ENCODE measurements around the gene MT1G. TPM values are rescaled to one million over a fixed set of nuclear protein-coding genes. Genes with fewer than 3 reads are reported as not detected.

Gene MT1G
- total RNA-seq, 2 experiments from 2014 or later, result 35.9 to 39.0 TPM

- DNase-seq, result no peak
- Mint-ChIP-seq H3K4me1 (ENCODE audit: low read depth) (peaks cover 23% of the 10 kb centered on the region), H3K9me3 (no peaks in the 10 kb centered on the region), H3K27ac (no peak overlapping the region), H3K36me3 (ENCODE audit: low read depth) (no peaks in the 10 kb centered on the region), H3K4me3 (no peak overlapping the region), H3K27me3 (peaks cover 59% of the 10 kb centered on the region)
- ATAC-seq, result peak; percentile 39
- intact Hi-C loops (cut with micrococcal nuclease), result no loop called here
- no peak for TF ChIP-seq CTCF (IDR thresholded peaks at IDR 0.05)
- ChIA-PET CTCF (interaction anchor here (0.7 to 2.2 kb wide), 7 partner anchors 9 to 72 kb away, joined by 3 to 11 read pairs (median 6); no protein-coding TSS in a partner anchor), POLR2A (no interaction called here)
These were observed 37.7 kb downstream of the MT1G start for GRCh38 chr16:56630134-56630533.

GRCh38 chr16:56629531-56629930 is 38.3 kb downstream of the MT1G start:
- no peak for TF ChIP-seq CTCF (IDR thresholded peaks at IDR 0.05)
- CTCF ChIA-PET, result interaction anchor here (1.3 to 1.9 kb wide), 4 partner anchors 11 to 44 kb away, joined by 3 to 11 read pairs (median 6); no protein-coding TSS in a partner anchor
- Mint-ChIP-seq H3K36me3 (ENCODE audit: low read depth) (no peaks in the 10 kb centered on the region), H3K4me3 (no peak overlapping the region), H3K27me3 (peaks cover 56% of the 10 kb centered on the region), H3K27ac (no peak overlapping the region), H3K9me3 (no peaks in the 10 kb centered on the region), H3K4me1 (ENCODE audit: low read depth) (peaks cover 22% of the 10 kb centered on the region)
- POLR2A ChIA-PET, result no interaction called here
- ATAC-seq (no peak), DNase-seq (no peak)
- intact Hi-C loops (cut with micrococcal nuclease), result no loop called here

- Mint-ChIP-seq H3K9me3 (no peaks in the 10 kb centered on the region), H3K27ac (no peak overlapping the region), H3K36me3 (ENCODE audit: low read depth) (no peaks in the 10 kb centered on the region), H3K4me3 (no peak overlapping the region), H3K27me3 (peaks cover 48% of the 10 kb centered on the region), H3K4me1 (ENCODE audit: low read depth) (peaks cover 22% of the 10 kb centered on the region)
- no peak for DNase-seq
- no peak for ATAC-seq
- ChIA-PET CTCF (interaction anchor here (1.9 kb wide), 1 partner anchor 11 kb away, joined by 11 read pairs; no protein-coding TSS in a partner anchor), POLR2A (no interaction called here)
- intact Hi-C loops (cut with micrococcal nuclease), result no loop called here
- TF ChIP-seq CTCF (IDR thresholded peaks at IDR 0.05), result no peak
These were observed 39.1 kb downstream of the MT1G start for GRCh38 chr16:56628486-56629350.

- Mint-ChIP-seq H3K36me3 (ENCODE audit: low read depth) (no peaks in the 10 kb centered on the region), H3K9me3 (no peaks in the 10 kb centered on the region), H3K27me3 (peaks cover 31% of the 10 kb centered on the region), H3K27ac (no peak overlapping the region), H3K4me1 (ENCODE audit: low read depth) (peaks cover 16% of the 10 kb centered on the region), H3K4me3 (peak overlapping the region; percentile 78)
- no peak for DNase-seq
- ChIA-PET CTCF (no interaction called here), POLR2A (interaction anchor here (1.6 to 1.9 kb wide), 3 partner anchors 12 to 15 kb away, joined by 3 to 9 read pairs (median 5); no protein-coding TSS in a partner anchor)
- no peak for TF ChIP-seq CTCF (IDR thresholded peaks at IDR 0.05)
- no peak for ATAC-seq
- intact Hi-C loops (cut with micrococcal nuclease), result no loop called here
These were observed 41.2 kb downstream of the MT1G start for GRCh38 chr16:56626685-56627084.
